ENCODE results near the gene TMEM203.

Gene TMEM203

GRCh38 chr9:137237759-137238726 is 32.6 kb upstream of the TMEM203 start:
- no peak overlapping the region for H3K4me3 ChIP-seq (ENCODE audit: low read length)
- DNase-seq (ENCODE audit: low read depth): no peak
- TF ChIP-seq, protein P1, sequence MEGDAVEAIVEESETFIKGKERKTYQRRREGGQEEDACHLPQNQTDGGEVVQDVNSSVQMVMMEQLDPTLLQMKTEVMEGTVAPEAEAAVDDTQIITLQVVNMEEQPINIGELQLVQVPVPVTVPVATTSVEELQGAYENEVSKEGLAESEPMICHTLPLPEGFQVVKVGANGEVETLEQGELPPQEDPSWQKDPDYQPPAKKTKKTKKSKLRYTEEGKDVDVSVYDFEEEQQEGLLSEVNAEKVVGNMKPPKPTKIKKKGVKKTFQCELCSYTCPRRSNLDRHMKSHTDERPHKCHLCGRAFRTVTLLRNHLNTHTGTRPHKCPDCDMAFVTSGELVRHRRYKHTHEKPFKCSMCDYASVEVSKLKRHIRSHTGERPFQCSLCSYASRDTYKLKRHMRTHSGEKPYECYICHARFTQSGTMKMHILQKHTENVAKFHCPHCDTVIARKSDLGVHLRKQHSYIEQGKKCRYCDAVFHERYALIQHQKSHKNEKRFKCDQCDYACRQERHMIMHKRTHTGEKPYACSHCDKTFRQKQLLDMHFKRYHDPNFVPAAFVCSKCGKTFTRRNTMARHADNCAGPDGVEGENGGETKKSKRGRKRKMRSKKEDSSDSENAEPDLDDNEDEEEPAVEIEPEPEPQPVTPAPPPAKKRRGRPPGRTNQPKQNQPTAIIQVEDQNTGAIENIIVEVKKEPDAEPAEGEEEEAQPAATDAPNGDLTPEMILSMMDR (IDR thresholded peaks at IDR 0.05; ENCODE audit: insufficient read depth, low read depth, low read length, missing control alignments): no peak

GRCh38 chr9:137236936-137237421 is 31.5 kb upstream of the TMEM203 start:
- no peak overlapping the region for H3K4me3 ChIP-seq (ENCODE audit: low read length)
- no peak for DNase-seq (ENCODE audit: low read depth)
- TF ChIP-seq, protein P1 (IDR thresholded peaks at IDR 0.05; ENCODE audit: insufficient read depth, low read depth, low read length, missing control alignments): no peak

- no peak overlapping the region for H3K4me3 ChIP-seq (ENCODE audit: low read length)
- TF ChIP-seq, protein P1 (IDR thresholded peaks at IDR 0.05; ENCODE audit: insufficient read depth, low read depth, low read length, missing control alignments): peak; percentile 94
- peak; percentile 82 for DNase-seq (ENCODE audit: low read depth)
These were observed 30.9 kb upstream of the TMEM203 start for GRCh38 chr9:137236238-137236935.

DNA sequence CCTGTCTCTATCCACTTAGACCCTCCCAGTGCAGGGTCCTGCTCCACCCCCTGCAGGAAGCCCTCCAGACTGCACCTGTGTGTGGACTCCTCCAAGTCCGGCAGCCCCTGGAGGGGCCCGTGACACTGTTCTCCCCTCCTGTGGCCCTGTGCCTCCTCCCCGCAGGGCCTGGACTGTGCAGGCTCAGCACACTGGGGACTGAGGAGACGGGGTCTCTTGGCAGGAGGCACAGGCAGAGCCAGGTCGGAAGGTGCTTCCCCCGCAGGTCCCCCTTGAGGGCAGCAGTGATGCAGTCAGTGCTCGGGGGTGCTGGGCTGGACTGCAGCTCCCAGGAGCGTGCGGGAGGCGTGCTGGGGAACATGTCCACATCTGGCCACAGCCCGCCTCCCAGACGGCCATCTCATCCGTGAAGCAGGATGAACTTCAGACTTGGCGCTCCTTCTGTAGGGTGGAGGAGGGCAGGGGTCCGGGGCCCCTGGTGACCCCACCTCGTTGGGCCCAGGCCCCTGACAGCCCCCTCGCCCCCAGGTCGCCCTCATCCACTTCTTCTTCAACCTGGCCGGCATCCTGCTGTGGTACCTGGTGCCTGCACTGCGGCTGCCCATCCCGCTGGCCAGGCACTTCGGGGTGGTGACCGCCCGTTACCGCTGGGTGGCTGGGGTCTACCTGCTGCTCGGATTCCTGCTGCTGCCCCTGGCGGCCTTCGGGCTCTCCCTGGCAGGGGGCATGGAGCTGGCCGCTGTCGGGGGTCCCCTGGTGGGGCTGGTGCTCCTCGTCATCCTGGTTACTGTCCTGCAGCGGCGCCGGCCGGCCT is 30.2 kb upstream of the TMEM203 start:
- no peak for DNase-seq (ENCODE audit: low read depth)
- no peak overlapping the region for H3K4me3 ChIP-seq (ENCODE audit: low read length)
- TF ChIP-seq, protein P1 (IDR thresholded peaks at IDR 0.05; ENCODE audit: insufficient read depth, low read depth, low read length, missing control alignments): no peak

DNA sequence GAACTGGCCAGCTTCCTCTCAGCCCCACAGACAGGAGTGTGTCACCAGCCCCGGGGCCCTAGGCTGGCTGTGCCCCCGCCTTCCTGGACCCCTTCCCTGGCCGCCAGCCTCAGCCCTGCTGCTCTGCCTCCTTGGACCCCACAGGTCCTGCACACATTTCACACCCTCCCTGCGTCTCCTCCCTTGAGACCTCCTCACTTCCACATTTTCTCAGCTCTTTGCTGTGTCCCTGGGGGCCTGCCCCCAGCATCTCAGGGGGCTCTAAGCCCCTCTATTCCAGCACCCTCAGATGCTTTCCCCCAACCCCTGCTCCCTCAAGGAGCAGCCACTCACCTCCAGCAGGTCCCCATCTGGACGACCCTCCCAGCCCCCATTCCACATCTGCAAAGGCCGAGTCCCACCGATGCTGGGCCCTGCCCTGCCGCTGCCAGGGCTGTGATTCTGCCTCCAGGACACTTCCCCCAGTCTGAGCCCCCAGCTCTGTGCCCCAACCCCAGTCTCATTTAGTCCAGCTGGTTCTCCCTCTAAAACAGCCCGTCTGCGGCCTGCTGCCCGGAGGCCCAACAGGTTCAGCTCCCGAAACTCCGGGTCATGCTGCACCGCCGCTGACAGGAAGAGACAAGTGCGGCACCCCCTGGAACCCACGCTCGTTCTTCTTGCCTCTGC is 29.4 kb upstream of the TMEM203 start:
- H3K4me3 ChIP-seq (ENCODE audit: low read length): no peak overlapping the region
- DNase-seq (ENCODE audit: low read depth): no peak
- TF ChIP-seq, protein P1 (IDR thresholded peaks at IDR 0.05; ENCODE audit: insufficient read depth, low read depth, low read length, missing control alignments): no peak
